GM18505 (cell line): ENCODE measurements around the gene PAK6.

ENCODE experiments used
- ATAC-seq: cut with Tn5 transposase; IDR thresholded peaks from one replicate; pipeline ENCODE4 v1.9.1; 2021; ENCODE audit not compliant: unreplicated experiment
- POLR2A ChIP-seq: IDR thresholded peaks from 4 replicates; pipeline ENCODE4 v1.6.1; 2011; ENCODE audit warnings: borderline replicate concordance; ENCODE audit not compliant: insufficient read depth, insufficient read length; ENCODE audit errors: extremely low read depth

The PAK6 gene

DNA sequence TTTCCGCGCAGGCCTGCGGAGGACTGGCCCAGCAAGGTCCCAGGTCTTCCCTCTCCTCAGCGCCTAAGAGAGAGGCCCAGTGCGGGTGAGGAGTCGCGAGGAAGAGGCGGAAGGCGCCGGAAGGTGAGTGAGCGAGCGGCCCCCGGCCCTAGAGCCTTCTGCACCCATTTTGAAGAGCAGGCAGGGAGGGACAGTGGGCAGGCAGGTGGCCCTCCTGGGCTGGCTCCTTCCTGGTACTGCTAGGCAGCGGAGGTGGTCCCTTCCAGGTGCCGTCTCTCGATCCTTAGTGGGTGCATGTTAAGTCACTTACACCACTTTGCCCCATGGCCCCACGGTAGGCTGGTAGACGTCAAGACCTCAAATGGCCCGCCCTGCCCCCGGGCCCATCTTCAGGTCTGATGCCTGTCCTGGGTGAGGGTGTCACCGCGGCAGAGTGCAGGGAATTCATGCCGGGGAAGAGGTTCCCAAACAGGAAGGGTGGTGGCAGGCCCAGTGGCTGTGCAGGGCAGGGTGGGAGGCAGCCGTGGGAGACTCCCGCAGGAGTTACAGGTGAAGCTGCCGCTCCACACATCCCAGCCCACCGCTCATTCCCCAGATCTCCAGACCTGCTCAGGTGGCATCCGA lies 14.4 kb downstream of the PAK6 start:
- no peak for TF ChIP-seq POLR2A
- ATAC-seq, result no peak

GRCh38 chr15:40254452-40254851 lies 15.6 kb downstream of the PAK6 start:
- TF ChIP-seq POLR2A, result no peak
- ATAC-seq, result no peak

GRCh38 chr15:40255033-40255432 lies 16.2 kb downstream of the PAK6 start:
- no peak for TF ChIP-seq POLR2A
- ATAC-seq, result no peak

- ATAC-seq, result no peak
- no peak for TF ChIP-seq POLR2A
Observed at GRCh38 chr15:40256638-40257235, 17.9 kb downstream of the PAK6 start.

DNA sequence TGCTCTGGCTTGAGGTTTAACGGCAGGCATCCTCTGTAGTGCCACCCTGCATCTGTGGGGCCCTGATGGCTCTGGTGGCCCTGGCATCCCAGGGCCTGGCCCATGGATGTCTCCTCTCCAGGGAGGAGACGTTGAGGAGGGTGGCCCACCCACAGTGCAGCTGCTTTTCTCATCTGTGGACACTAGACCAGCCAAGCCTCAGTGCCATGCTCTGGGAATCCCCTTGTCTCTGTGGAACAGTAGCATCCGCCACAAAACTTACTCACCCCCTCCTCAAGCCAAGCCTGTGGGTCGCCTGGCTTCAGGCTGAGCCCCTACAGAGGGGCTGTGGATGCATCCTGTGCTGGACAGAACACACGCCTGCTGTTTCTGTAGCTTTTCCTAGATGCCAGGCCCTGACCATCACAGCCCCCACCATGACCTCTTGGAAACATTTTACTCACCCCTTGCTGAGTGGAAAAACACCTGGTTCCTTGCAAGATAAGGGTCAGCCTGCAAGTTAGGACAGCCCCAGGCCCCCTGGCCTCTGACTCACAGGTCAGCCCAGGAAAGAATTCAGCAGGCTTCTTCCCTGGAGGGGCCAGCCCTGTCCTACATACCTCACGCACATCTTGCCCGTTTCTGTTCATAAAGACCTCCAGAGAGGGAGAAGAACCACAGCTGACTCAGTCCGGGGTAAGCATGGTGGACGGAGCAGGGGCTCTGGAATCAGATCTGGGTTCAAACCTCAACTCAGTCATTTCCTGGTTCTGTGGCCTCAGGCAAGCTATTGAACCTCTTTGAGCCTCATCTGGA lies 19.0 kb downstream of the PAK6 start:
- no peak for ATAC-seq
- TF ChIP-seq POLR2A, result no peak

GRCh38 chr15:40258544-40258943 lies 19.7 kb downstream of the PAK6 start:
- TF ChIP-seq POLR2A, result no peak
- no peak for ATAC-seq

DNA sequence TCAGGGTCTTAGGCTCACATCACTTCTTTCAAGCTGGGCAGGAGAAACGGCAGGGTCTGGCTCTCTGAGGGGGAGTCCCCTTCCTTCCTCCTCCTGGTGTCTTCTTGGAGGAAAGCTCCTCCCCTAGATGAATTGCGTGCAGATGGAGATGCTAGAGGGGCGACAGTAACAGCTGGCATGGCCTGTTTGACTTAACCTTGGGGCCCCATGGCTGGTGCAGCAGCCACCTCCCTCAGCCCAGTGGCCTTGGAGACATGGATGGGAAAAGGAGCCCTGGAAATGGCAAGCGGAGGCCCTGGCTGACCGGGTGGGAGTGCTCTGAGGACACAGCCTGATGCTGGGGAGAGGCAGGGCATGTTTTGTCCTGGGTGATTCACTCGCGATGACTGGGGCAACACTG lies 20.2 kb downstream of the PAK6 start:
- no peak for ATAC-seq

GRCh38 chr15:40263024-40263754 lies 24.3 kb downstream of the PAK6 start:
- TF ChIP-seq POLR2A, result no peak
- ATAC-seq, result no peak

More for the DNA sequence above, 20.2 kb downstream of the PAK6 start:
- no peak for TF ChIP-seq POLR2A

DNA sequence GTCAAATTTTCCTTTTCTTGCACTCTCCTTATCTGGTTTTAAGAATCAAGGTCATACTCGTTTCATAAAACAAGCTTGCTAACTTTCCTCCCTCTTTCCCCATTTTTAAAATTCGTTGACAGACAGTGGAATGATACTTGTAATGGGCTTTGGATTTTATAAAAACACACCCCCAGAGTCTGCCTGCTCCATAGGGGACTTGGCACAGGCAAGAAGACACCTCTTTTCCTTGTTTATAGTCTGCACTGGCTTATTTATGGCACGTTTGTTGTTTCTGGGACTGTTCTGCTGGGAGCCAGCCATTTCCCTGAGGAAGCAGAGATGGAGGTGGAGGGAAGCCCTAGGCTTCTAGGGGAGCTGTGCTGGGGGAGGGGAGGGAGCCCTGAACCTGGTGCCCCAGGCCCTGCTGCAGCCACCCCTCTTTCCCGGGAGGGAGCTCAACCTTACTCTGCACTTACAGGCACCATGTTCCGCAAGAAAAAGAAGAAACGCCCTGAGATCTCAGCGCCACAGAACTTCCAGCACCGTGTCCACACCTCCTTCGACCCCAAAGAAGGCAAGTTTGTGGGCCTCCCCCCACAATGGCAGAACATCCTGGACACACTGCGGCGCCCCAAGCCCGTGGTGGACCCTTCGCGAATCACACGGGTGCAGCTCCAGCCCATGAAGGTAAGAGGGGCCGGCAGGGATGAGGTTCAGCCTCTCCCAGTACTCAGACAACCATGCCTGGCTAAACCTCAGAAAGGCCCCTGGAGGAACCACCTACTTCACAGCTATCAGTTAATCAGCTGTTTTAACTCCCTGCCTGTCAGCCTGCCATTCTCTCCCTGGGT lies 25.7 kb downstream of the PAK6 start:
- no peak for ATAC-seq
- no peak for TF ChIP-seq POLR2A

- TF ChIP-seq POLR2A, result no peak
- no peak for ATAC-seq
Observed at GRCh38 chr15:40265355-40265754, 26.5 kb downstream of the PAK6 start.

DNA sequence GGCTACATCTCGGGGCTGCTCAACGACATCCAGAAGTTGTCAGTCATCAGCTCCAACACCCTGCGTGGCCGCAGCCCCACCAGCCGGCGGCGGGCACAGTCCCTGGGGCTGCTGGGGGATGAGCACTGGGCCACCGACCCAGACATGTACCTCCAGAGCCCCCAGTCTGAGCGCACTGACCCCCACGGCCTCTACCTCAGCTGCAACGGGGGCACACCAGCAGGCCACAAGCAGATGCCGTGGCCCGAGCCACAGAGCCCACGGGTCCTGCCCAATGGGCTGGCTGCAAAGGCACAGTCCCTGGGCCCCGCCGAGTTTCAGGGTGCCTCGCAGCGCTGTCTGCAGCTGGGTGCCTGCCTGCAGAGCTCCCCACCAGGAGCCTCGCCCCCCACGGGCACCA lies 27.0 kb downstream of the PAK6 start:
- TF ChIP-seq POLR2A, result no peak

DNA sequence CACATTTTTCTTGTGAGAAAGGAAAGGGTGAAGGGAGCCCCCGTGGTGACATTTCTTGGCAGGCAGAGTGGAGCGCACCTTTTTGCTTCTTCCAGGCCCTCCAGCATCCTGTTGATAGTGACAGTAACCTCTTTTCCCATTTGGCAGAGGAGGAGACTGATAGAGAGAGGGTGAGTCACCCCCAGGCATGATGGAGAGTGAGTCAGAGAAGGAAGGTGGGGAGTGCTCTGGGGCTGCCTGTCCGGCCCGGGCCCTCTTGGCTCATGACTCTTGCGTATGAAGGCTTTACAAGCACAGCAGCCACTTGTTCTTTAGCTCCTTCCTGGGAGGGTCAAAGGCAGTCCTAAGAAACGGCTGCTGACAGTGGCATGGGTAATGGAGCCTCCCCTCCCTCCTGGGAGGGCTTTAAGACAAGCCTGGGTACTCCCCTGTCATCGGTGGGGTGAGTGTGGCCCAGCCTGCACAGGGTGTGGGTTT lies 28.0 kb downstream of the PAK6 start:
- TF ChIP-seq POLR2A, result no peak
- no peak for ATAC-seq

More for the DNA sequence above, 27.0 kb downstream of the PAK6 start:
- no peak for ATAC-seq
